ENCODE results near the gene CDR2. TPM values are rescaled to one million over a fixed set of nuclear protein-coding genes. Genes with fewer than 3 reads are reported as not detected.

The CDR2 gene
- total and polyA plus RNA-seq, 2 of the 13 experiments (the other 11 are each of a cell fraction or from before 2014, with no cell fraction given): 59.0 to 78.9 TPM

- ChIA-PET POLR2A (no interaction called here), CTCF (ENCODE audit: low intra/inter-chr PET ratio, low total read pairs) (no interaction called here)
These were observed 67.6 kb downstream of the CDR2 start for GRCh38 chr16:22306788-22307187.

More at GRCh38 chr16:22306788-22307187, 67.6 kb downstream of the CDR2 start:
- intact Hi-C loops (cut with micrococcal nuclease; ENCODE audit: unreplicated experiment) (no loop called here), in situ Hi-C loops (cut with HindIII; ENCODE audit: extremely low pct_ligation_motif_present, low pct_unique_long_range_greater_than_20kb) (no loop called here)
- Histone ChIP-seq H3K27ac (ENCODE audit: extremely low read length, insufficient read depth, low read length) (no peak overlapping the region), H3K9me3 (ENCODE audit: low read length) (no peaks in the 10 kb centered on the region), H3K79me2 (ENCODE audit: insufficient read depth, low read length) (peaks cover 22% of the 10 kb centered on the region), H3K9ac (ENCODE audit: insufficient read depth, low read depth, low read length) (no peak overlapping the region), H3K36me3 (replicated peaks in 1 of 2; ENCODE audit: control insufficient read depth in 1 of 2, insufficient read depth in 2 of 2, low read length in 2 of 2) (peaks cover 70 to 89% of the 10 kb centered on the region in 2 experiments), H3K4me2 (ENCODE audit: low read depth, low read length) (no peak overlapping the region), H3K4me1 (ENCODE audit: insufficient read depth, low read length) (no peaks in the 10 kb centered on the region), H4K20me1 (ENCODE audit: insufficient read depth, low read length) (peaks cover 28% of the 10 kb centered on the region), H3K27me3 (ENCODE audit: control insufficient read depth in 1 of 2, insufficient read depth in 2 of 2, low read length in 2 of 2) (no peaks in the 10 kb centered on the region), H2AFZ (ENCODE audit: low read length) (no peak overlapping the region), H3K4me3 (replicated peaks in 1 of 3; ENCODE audit: insufficient read depth in 1 of 3, low read depth in 2 of 3, low read length in 3 of 3) (no peak overlapping the region)
- FAIRE-seq: no peak
- 98% methylated on average over 6 of the region's 9 CpGs for WGBS (ENCODE audit: low lambda C conversion rate)
- TF ChIP-seq TMF1 (CRISPR knock-in tag; IDR thresholded peaks at IDR 0.05; ENCODE audit: low read depth) (no peak), POLR2A (IDR thresholded peaks at IDR 0.05; ENCODE audit: insufficient read depth in 1 of 2, low read depth in 2 of 2, low read length in 2 of 2) (0 out of 4 replicates have a peak, but pooled peaks of 1 of the 2 experiments have one; percentile 12), ATF7 (IDR thresholded peaks at IDR 0.05) (no peak), ATF7 (CRISPR knock-in tag; IDR thresholded peaks at IDR 0.05) (no peak), MAFK (conservative IDR thresholded peaks at IDR 0.05 in 1 of 2, IDR thresholded peaks at IDR 0.05 in 1 of 2; ENCODE audit: low read length in 2 of 2) (0 out of 4 replicates have a peak, but pooled peaks of 1 of the 2 experiments have one; percentile 1), ZBTB33 (CRISPR knock-in tag; IDR thresholded peaks at IDR 0.05) (no peak), MEF2D (CRISPR knock-in tag; IDR thresholded peaks at IDR 0.05) (no peak), ZNF589 (CRISPR knock-in tag; conservative IDR thresholded peaks at IDR 0.05) (no peak), ATF1 (CRISPR knock-in tag; IDR thresholded peaks at IDR 0.05) (no peak), AGO2 (optimal IDR thresholded peaks at IDR 0.05; ENCODE audit: low read depth, low read length) (peak; percentile 79), NFATC3 (CRISPR knock-in tag; IDR thresholded peaks at IDR 0.05) (no peak), ZNF317 (CRISPR knock-in tag; IDR thresholded peaks at IDR 0.05) (no peak), ZNF350 (CRISPR knock-in tag; IDR thresholded peaks at IDR 0.05; ENCODE audit: borderline replicate concordance, low read depth) (0 out of 2 replicates have a peak, but pooled peaks have one; percentile 15), ATAD3A (CRISPR knock-in tag; IDR thresholded peaks at IDR 0.05) (no peak), ZNF225 (CRISPR knock-in tag; IDR thresholded peaks at IDR 0.05) (no peak), RBM22 (optimal IDR thresholded peaks at IDR 0.05; ENCODE audit: low read length) (peak; percentile 77), NFE2L2 (IDR thresholded peaks at IDR 0.05; ENCODE audit: low read length) (no peak), LCORL (IDR thresholded peaks at IDR 0.05) (no peak), LCORL (CRISPR knock-in tag; IDR thresholded peaks at IDR 0.05) (no peak)
- TF ChIP-seq, protein P1, sequence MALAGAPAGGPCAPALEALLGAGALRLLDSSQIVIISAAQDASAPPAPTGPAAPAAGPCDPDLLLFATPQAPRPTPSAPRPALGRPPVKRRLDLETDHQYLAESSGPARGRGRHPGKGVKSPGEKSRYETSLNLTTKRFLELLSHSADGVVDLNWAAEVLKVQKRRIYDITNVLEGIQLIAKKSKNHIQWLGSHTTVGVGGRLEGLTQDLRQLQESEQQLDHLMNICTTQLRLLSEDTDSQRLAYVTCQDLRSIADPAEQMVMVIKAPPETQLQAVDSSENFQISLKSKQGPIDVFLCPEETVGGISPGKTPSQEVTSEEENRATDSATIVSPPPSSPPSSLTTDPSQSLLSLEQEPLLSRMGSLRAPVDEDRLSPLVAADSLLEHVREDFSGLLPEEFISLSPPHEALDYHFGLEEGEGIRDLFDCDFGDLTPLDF (CRISPR knock-in tag; IDR thresholded peaks at IDR 0.05): no peak
- TF ChIP-seq, protein P2, sequence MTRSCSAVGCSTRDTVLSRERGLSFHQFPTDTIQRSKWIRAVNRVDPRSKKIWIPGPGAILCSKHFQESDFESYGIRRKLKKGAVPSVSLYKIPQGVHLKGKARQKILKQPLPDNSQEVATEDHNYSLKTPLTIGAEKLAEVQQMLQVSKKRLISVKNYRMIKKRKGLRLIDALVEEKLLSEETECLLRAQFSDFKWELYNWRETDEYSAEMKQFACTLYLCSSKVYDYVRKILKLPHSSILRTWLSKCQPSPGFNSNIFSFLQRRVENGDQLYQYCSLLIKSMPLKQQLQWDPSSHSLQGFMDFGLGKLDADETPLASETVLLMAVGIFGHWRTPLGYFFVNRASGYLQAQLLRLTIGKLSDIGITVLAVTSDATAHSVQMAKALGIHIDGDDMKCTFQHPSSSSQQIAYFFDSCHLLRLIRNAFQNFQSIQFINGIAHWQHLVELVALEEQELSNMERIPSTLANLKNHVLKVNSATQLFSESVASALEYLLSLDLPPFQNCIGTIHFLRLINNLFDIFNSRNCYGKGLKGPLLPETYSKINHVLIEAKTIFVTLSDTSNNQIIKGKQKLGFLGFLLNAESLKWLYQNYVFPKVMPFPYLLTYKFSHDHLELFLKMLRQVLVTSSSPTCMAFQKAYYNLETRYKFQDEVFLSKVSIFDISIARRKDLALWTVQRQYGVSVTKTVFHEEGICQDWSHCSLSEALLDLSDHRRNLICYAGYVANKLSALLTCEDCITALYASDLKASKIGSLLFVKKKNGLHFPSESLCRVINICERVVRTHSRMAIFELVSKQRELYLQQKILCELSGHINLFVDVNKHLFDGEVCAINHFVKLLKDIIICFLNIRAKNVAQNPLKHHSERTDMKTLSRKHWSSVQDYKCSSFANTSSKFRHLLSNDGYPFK (CRISPR knock-in tag; IDR thresholded peaks at IDR 0.05; ENCODE audit: borderline replicate concordance): 0 out of 2 replicates have a peak, but pooled peaks have one; percentile 8
- no peak for DNase-seq (ENCODE audit: low spot score)
- no peak for ATAC-seq
- BruUV-seq (replicated peaks): no TSS peak

Measured in HepG2 (cell line).